Measurements from ENCODE around the gene NUP93.

NUP93 gene

GRCh38 chr16:56869513-56870275 is 139.8 kb downstream of the NUP93 start:
- ChIA-PET POLR2A (ENCODE audit: low non-redundant PET) (no interaction called here), CTCF (interaction anchor here (0.5 to 1.2 kb wide), 6 partner anchors 18 to 1260 kb away, joined by 3 to 7 read pairs (median 4); partner anchors contain the start of gene CFAP20)
- no peak overlapping the region for H3K27ac ChIP-seq
- no peak for DNase-seq (ENCODE audit: low spot score)
- no peak for TF ChIP-seq CTCF (conservative IDR thresholded peaks at IDR 0.05; ENCODE audit: low read depth)

- POLR2A ChIA-PET (ENCODE audit: low non-redundant PET) = no interaction called here
- TF ChIP-seq CTCF (conservative IDR thresholded peaks at IDR 0.05; ENCODE audit: low read depth) = no peak
- CTCF ChIA-PET = interaction anchor here (0.7 kb wide), 1 partner anchor 222 kb away, joined by 3 read pairs; no protein-coding TSS in a partner anchor
- H3K27ac ChIP-seq = no peak overlapping the region
- no peak for DNase-seq (ENCODE audit: low spot score)
These were observed 140.5 kb downstream of the NUP93 start for GRCh38 chr16:56870276-56870888.

GRCh38 chr16:56871172-56871593 is 141.3 kb downstream of the NUP93 start:
- H3K27ac ChIP-seq = peak overlapping the region; percentile 32
- ChIA-PET POLR2A (ENCODE audit: low non-redundant PET) (interaction anchor here (0.5 kb wide), 1 partner anchor 76 kb away, joined by 3 read pairs; no protein-coding TSS in a partner anchor), CTCF (interaction anchor here (0.6 kb wide), 1 partner anchor 73 kb away, joined by 3 read pairs; no protein-coding TSS in a partner anchor)
- TF ChIP-seq CTCF (conservative IDR thresholded peaks at IDR 0.05; ENCODE audit: low read depth) = no peak
- peak; percentile 41 for DNase-seq (ENCODE audit: low spot score)

GRCh38 chr16:56872863-56873391 is 143.0 kb downstream of the NUP93 start:
- no peak for TF ChIP-seq CTCF (conservative IDR thresholded peaks at IDR 0.05; ENCODE audit: low read depth)
- no peak for DNase-seq (ENCODE audit: low spot score)
- CTCF ChIA-PET = no interaction called here
- POLR2A ChIA-PET (ENCODE audit: low non-redundant PET) = no interaction called here
- no peak overlapping the region for H3K27ac ChIP-seq

- no peak for DNase-seq (ENCODE audit: low spot score)
- POLR2A ChIA-PET (ENCODE audit: low non-redundant PET) = no interaction called here
- no peak for TF ChIP-seq CTCF (conservative IDR thresholded peaks at IDR 0.05; ENCODE audit: low read depth)
- H3K27ac ChIP-seq = no peak overlapping the region
- CTCF ChIA-PET = interaction anchor here (0.6 kb wide), 1 partner anchor 11 kb away, joined by 3 read pairs; no protein-coding TSS in a partner anchor
These were observed 144.9 kb downstream of the NUP93 start for GRCh38 chr16:56874800-56875199.

GRCh38 chr16:56876048-56876447 is 146.1 kb downstream of the NUP93 start:
- TF ChIP-seq CTCF (conservative IDR thresholded peaks at IDR 0.05; ENCODE audit: low read depth) = no peak

More at GRCh38 chr16:56876048-56876447, 146.1 kb downstream of the NUP93 start:
- ChIA-PET POLR2A (ENCODE audit: low non-redundant PET) (no interaction called here), CTCF (interaction anchor here (0.6 kb wide), 1 partner anchor 1249 kb away, joined by 3 read pairs; no protein-coding TSS in a partner anchor)
- DNase-seq (ENCODE audit: low spot score) = no peak
- no peak overlapping the region for H3K27ac ChIP-seq

Measured in RWPE1 (cell line).